Measurements from ENCODE around the gene EEF1AKMT1.
"Not testable (repeated sequence)": the region's sequence is repeated elsewhere in the genome, so short reads cannot be mapped to it uniquely, and the experiment has no call there.

The EEF1AKMT1 gene

GRCh38 chr13:20685092-20685491, 88.7 kb downstream of the EEF1AKMT1 start:
- DNase-seq (ENCODE audit: low spot score): no peak
- no peak for TF ChIP-seq CTCF (IDR thresholded peaks at IDR 0.05; ENCODE audit: extremely low read depth, insufficient read depth, missing control alignments)
- in situ Hi-C loops (cut with MboI; ENCODE audit: low pct_unique_long_range_greater_than_20kb, low sequenced_read_pairs, unreplicated experiment): no loop called here

- in situ Hi-C loops (cut with MboI; ENCODE audit: low pct_unique_long_range_greater_than_20kb, low sequenced_read_pairs, unreplicated experiment): no loop called here
- no peak for DNase-seq (ENCODE audit: low spot score)
- no peak for TF ChIP-seq CTCF (IDR thresholded peaks at IDR 0.05; ENCODE audit: extremely low read depth, insufficient read depth, missing control alignments)
Measured at GRCh38 chr13:20684546-20684945, 89.2 kb downstream of the EEF1AKMT1 start.

- in situ Hi-C loops (cut with MboI; ENCODE audit: low pct_unique_long_range_greater_than_20kb, low sequenced_read_pairs, unreplicated experiment): no loop called here
- TF ChIP-seq CTCF (IDR thresholded peaks at IDR 0.05; ENCODE audit: extremely low read depth, insufficient read depth, missing control alignments): no peak
Measured at GRCh38 chr13:20684041-20684440, 89.7 kb downstream of the EEF1AKMT1 start.

GRCh38 chr13:20682061-20682460, 91.7 kb downstream of the EEF1AKMT1 start:
- no peak for TF ChIP-seq CTCF (IDR thresholded peaks at IDR 0.05; ENCODE audit: extremely low read depth, insufficient read depth, missing control alignments)
- no peak for DNase-seq (ENCODE audit: low spot score)
- in situ Hi-C loops (cut with MboI; ENCODE audit: low pct_unique_long_range_greater_than_20kb, low sequenced_read_pairs, unreplicated experiment): no loop called here

More at GRCh38 chr13:20684041-20684440, 89.7 kb downstream of the EEF1AKMT1 start:
- no peak for DNase-seq (ENCODE audit: low spot score)

- DNase-seq (ENCODE audit: low spot score); in situ Hi-C loops (cut with MboI; ENCODE audit: low pct_unique_long_range_greater_than_20kb, low sequenced_read_pairs, unreplicated experiment): not testable (repeated sequence)
Measured at GRCh38 chr13:20681481-20681880, 92.3 kb downstream of the EEF1AKMT1 start.

- in situ Hi-C loops (cut with MboI; ENCODE audit: low pct_unique_long_range_greater_than_20kb, low sequenced_read_pairs, unreplicated experiment): no loop called here
- no peak for TF ChIP-seq CTCF (IDR thresholded peaks at IDR 0.05; ENCODE audit: extremely low read depth, insufficient read depth, missing control alignments)
- no peak for DNase-seq (ENCODE audit: low spot score)
Measured at GRCh38 chr13:20680416-20681080, 93.2 kb downstream of the EEF1AKMT1 start.

GRCh38 chr13:20679879-20680278, 93.9 kb downstream of the EEF1AKMT1 start:
- no peak for DNase-seq (ENCODE audit: low spot score)
- no peak for TF ChIP-seq CTCF (IDR thresholded peaks at IDR 0.05; ENCODE audit: extremely low read depth, insufficient read depth, missing control alignments)
- in situ Hi-C loops (cut with MboI; ENCODE audit: low pct_unique_long_range_greater_than_20kb, low sequenced_read_pairs, unreplicated experiment): no loop called here

All from GM13977 (cell line).